HepG2 (cell line): ENCODE measurements around the gene PDHA2. TPM values are rescaled to one million over a fixed set of nuclear protein-coding genes. Genes with fewer than 3 reads are reported as not detected.

Experiments
- ATAC-seq: fragments of 200-7000 bp; cut with Tn5 transposase; 3 replicates; pipeline ENCODE4 v1.9.1; 2020; ENCODE audit warnings: mild to moderate bottlenecking, moderate library complexity
- BruUV-seq: library from RNA; stranded (reverse); fragments of 400-500 nt; replicated peaks from 2 replicates; lab custom pipeline; 2021; lab: Mats Ljungman, UMichigan
- CTCF ChIA-PET: fragments of 300-600 bp; formaldehyde crosslinking; extraction: SDS; loops from one replicate; lab custom pipeline; 2021; ENCODE audit warnings: low total read pairs, inconsistent platforms, low intra/inter-chr PET ratio; lab: Yijun Ruan, JAX
- POLR2A ChIA-PET: fragments of 350-600 bp; sonication (Branson Sonifier 250); formaldehyde crosslinking; loops from one replicate; lab custom pipeline; 2020; ENCODE audit warnings: antibody characterized with exemption, inconsistent platforms; lab: Yijun Ruan, JAX
- DNase-seq: peaks from one replicate; pipeline ENCODE4 v3.0.0-alpha.2; 2015; ENCODE audit warnings: low spot score
- FAIRE-seq: peaks from 3 replicates; lab custom pipeline; 2011; peaks lifted over from hg19 to GRCh38; lab: Jason Lieb, UNC
- H2AFZ ChIP-seq: one replicate; pipeline ENCODE4 v1.6.1; 2011; ENCODE audit warnings: low read length, inconsistent platforms
- H3K27ac ChIP-seq: fragments of 300-600 bp; 3 replicates; pipeline ENCODE4 v1.8.0; 2011; ENCODE audit warnings: mixed run types, mild to moderate bottlenecking, mixed read lengths, low read length, inconsistent platforms; ENCODE audit not compliant: insufficient read depth; ENCODE audit errors: extremely low read length
- H3K27me3 ChIP-seq, 2 experiments: fragments of 200-600 bp in 1 of 2; 2 replicates in 1 of 2; 3 replicates in 1 of 2; pipeline versions ENCODE4 v1.6.0 to v1.8.0; 2011; ENCODE audit warnings: low read length in 2 of 2, mild to moderate bottlenecking in 2 of 2, moderate library complexity in 2 of 2, inconsistent platforms in 1 of 2; ENCODE audit not compliant: insufficient read depth in 2 of 2, control insufficient read depth in 1 of 2
- H3K36me3 ChIP-seq, 2 experiments: fragments of 200-600 bp in 1 of 2; replicated peaks in 1 of 2; 2 replicates in 1 of 2; 3 replicates in 1 of 2; pipeline versions ENCODE4 v1.5.1 to v1.8.0; 2011; ENCODE audit warnings: low read length in 2 of 2, inconsistent platforms in 1 of 2; ENCODE audit not compliant: insufficient read depth in 2 of 2, control insufficient read depth in 1 of 2
- H3K4me1 ChIP-seq: 2 replicates; pipeline ENCODE4 v1.5.1; 2012; ENCODE audit warnings: low read length, inconsistent platforms; ENCODE audit not compliant: insufficient read depth
- H3K4me2 ChIP-seq: 2 replicates; pipeline ENCODE4 v1.6.0; 2011; ENCODE audit warnings: low read depth, low read length, inconsistent platforms
- H3K4me3 ChIP-seq, 3 experiments: fragments of 200-600 bp in 1 of 3; sonication (generic), shearing (Covaris generic) in 1 of 3; replicated peaks in 1 of 3; 2 replicates each; pipeline ENCODE4 v1.5.1; 2011 to 2016; ENCODE audit warnings: low read length in 3 of 3, inconsistent platforms in 2 of 3, low read depth in 2 of 3, mild to moderate bottlenecking in 2 of 3, control low read depth in 1 of 3, mixed read lengths in 1 of 3; ENCODE audit not compliant: insufficient read depth in 1 of 3
- H3K79me2 ChIP-seq: one replicate; pipeline ENCODE4 v1.6.1; 2011; ENCODE audit warnings: low read length, inconsistent platforms; ENCODE audit not compliant: insufficient read depth
- H3K9ac ChIP-seq: 2 replicates; pipeline ENCODE4 v1.6.0; 2011; ENCODE audit warnings: mild to moderate bottlenecking, low read depth, low read length, inconsistent platforms; ENCODE audit not compliant: insufficient read depth
- H3K9me3 ChIP-seq: 2 replicates; pipeline ENCODE4 v1.5.1; 2012; ENCODE audit warnings: mild to moderate bottlenecking, low read length
- H4K20me1 ChIP-seq: 2 replicates; pipeline ENCODE4 v1.6.0; 2011; ENCODE audit warnings: inconsistent platforms, mild to moderate bottlenecking, low read length, moderate library complexity; ENCODE audit not compliant: insufficient read depth
- AKNA ChIP-seq: sonication (generic); formaldehyde crosslinking; IDR thresholded peaks from 2 replicates; pipeline ENCODE4 v1.4.0; 2020; ENCODE audit warnings: missing genetic modification reagents, borderline replicate concordance
- BRD4 ChIP-seq: sonication (generic); formaldehyde crosslinking; IDR thresholded peaks from 2 replicates; pipeline ENCODE4 v1.4.0; 2020; ENCODE audit warnings: missing genetic modification reagents
- CBX1 ChIP-seq: IDR thresholded peaks from one replicate; pipeline ENCODE4 v1.6.1; 2016; ENCODE audit warnings: antibody characterized with exemption, low read depth
- E2F1 ChIP-seq: sonication (generic); formaldehyde crosslinking; IDR thresholded peaks from 2 replicates; pipeline ENCODE4 v1.5.0; 2020; ENCODE audit warnings: missing genetic modification reagents
- MED8 ChIP-seq: sonication (generic); formaldehyde crosslinking; IDR thresholded peaks from 2 replicates; pipeline ENCODE4 v1.8.1; 2023; ENCODE audit warnings: mild to moderate bottlenecking, missing genetic modification reagents; ENCODE audit not compliant: insufficient replicate concordance
- MZF1 ChIP-seq: sonication (generic); formaldehyde crosslinking; IDR thresholded peaks from 2 replicates; pipeline ENCODE4 v1.8.1; 2023; ENCODE audit warnings: mild to moderate bottlenecking, missing genetic modification reagents, borderline replicate concordance
- TGIF2 ChIP-seq: IDR thresholded peaks from 2 replicates; pipeline ENCODE4 v1.6.1; 2016; ENCODE audit warnings: control low read depth, missing compliant biosample characterization
- ZBED4 ChIP-seq: sonication (generic); formaldehyde crosslinking; IDR thresholded peaks from 2 replicates; pipeline ENCODE4 v1.4.0; 2020; ENCODE audit warnings: missing genetic modification reagents, borderline replicate concordance
- in situ Hi-C: cut with HindIII; loops from 2 replicates; pipeline ENCODE4 v1.10.0; 2017; ENCODE audit warnings: low pct_unique_long_range_greater_than_20kb; ENCODE audit not compliant: extremely low pct_ligation_motif_present
- intact Hi-C: fragments of 100-400 bp; cut with micrococcal nuclease; formaldehyde crosslinking; loops from one replicate; pipeline ENCODE4 v1.10.0; 2022; ENCODE audit not compliant: unreplicated experiment
- polyA plus RNA-seq, 8 experiments: library from polyadenylated mRNA; depleted of rRNA in 3 of 8; stranded (reverse) in 7 of 8; unstranded in 1 of 8; fragments of >200 nt; fragmentation: Illumina TruSeq in 4 of 8; extraction: Trizol in 4 of 8; gene quantifications; 2 replicates each; pipeline versions ENCODE4 v1.2.1 to v1.2.3, GENCODE V29; 2011 to 2016; ENCODE audit warnings: low read depth in 4 of 8, missing spikeins in 1 of 8, mixed read lengths in 1 of 8; ENCODE audit not compliant: insufficient read depth in 1 of 8
- total RNA-seq, 5 experiments: library from RNA; depleted of rRNA; stranded (reverse); fragments of >200 nt; fragmentation: Illumina TruSeq; extraction: Trizol; gene quantifications; 2 replicates each; pipeline ENCODE4 v1.2.3, GENCODE V29; 2016; ENCODE audit warnings: low read depth in 1 of 5

PDHA2 gene
- total and polyA plus RNA-seq, 2 of the 13 experiments (the other 11 are each of a cell fraction or from before 2014, with no cell fraction given) = not detected

GRCh38 chr4:95831166-95831565 lies 8.7 kb upstream of the PDHA2 start (continued):
- no peak for TF ChIP-seq ZBED4
- TF ChIP-seq, all 625 proteins: peak for 0

- Histone ChIP-seq H2AFZ (no peak overlapping the region), H3K4me2 (no peak overlapping the region), H3K27ac (no peak overlapping the region), H3K4me3 (no peak overlapping the region), H3K9ac (no peak overlapping the region), H3K79me2 (no peaks in the 10 kb centered on the region), H4K20me1 (no peaks in the 10 kb centered on the region), H3K27me3 (no peaks in the 10 kb centered on the region), H3K4me1 (no peaks in the 10 kb centered on the region), H3K36me3 (no peaks in the 10 kb centered on the region), H3K9me3 (peaks cover 59% of the 10 kb centered on the region)
- no peak for ATAC-seq
- in situ Hi-C loops (no loop called here), intact Hi-C loops (no loop called here)
- FAIRE-seq = no peak
- DNase-seq = no peak
- TF ChIP-seq E2F1 (no peak), BRD4 (CRISPR knock-in tag) (no peak), MED8 (CRISPR knock-in tag) (no peak), CBX1 (no peak), TGIF2 (CRISPR knock-in tag) (no peak), AKNA (CRISPR knock-in tag) (no peak), MZF1 (CRISPR knock-in tag) (no peak)
- ChIA-PET CTCF (no interaction called here), POLR2A (no interaction called here)
- no TSS peak for BruUV-seq
Measured at GRCh38 chr4:95833711-95834194, 6.1 kb upstream of the PDHA2 start.
